ENCODE results near the gene RAB41.
"Not testable (repeated sequence)": the region's sequence is repeated elsewhere in the genome, so short reads cannot be mapped to it uniquely, and the experiment has no call there.

RAB41 gene

DNA sequence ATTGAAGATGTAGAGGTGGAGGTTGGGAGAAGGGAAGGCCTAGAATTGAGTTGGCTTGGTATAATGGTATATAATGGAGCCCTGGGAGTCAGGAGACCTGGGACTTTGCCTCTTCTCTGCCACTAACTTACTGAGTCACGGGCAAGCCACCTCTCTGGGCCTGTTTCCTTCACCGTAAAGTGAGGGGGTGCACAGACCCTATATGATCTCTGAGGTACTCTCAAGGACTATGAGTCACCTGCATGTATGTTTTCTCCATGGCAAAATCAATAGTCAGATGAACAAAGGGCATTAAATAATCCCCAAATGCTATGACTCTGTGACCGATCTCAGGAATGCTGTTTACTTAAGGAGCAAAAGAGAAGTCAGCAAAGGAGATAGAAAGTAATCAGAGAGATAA lies 27.1 kb upstream of the RAB41 start:
- no peak overlapping the region for H3K4me2 ChIP-seq
- H3K9ac ChIP-seq, result no peak overlapping the region
- TF ChIP-seq Cebpa-rat (IDR thresholded peaks at IDR 0.05), result no peak
- H3K27me3 ChIP-seq, result peaks cover 39 to 95% (median 84%) of the 10 kb centered on the region in 11 experiments
- H3K4me3 ChIP-seq, result no peak overlapping the region
- H4K20me1 ChIP-seq, result peaks cover 0 to 7% (median 0%) of the 10 kb centered on the region in 11 experiments; a peak in 3 of 22 replicates
- no peak overlapping the region for H3K27ac ChIP-seq
- no peaks in the 10 kb centered on the region for H3K36me3 ChIP-seq
- no peaks in the 10 kb centered on the region for H3K4me1 ChIP-seq
- peaks cover 0 to 22% (median 0%) of the 10 kb centered on the region in 11 experiments; a peak in 1 of 22 replicates for H3K9me3 ChIP-seq (replicated peaks in 1 of 11)

DNA sequence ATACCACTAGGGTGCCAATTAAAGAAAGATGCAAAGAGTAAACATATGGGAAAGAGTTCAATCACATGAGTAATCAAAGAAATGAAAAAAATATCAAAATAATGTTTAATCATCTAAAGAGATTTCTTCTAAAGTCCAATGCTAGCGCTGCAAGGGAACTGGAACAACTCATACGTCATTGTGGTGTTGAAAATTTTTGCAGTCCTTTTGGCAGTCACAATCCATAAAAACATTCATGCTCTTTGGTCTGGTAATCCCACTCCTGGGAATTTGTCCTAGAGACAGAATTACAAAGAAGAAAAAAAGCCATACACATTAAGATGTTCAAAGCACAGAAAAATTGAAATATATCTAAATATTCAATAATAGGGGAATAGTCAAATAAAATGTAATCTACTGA lies 26.5 kb upstream of the RAB41 start:
- Histone ChIP-seq H3K36me3 (no peaks in the 10 kb centered on the region), H3K4me2 (no peak overlapping the region), H4K20me1 (peaks cover 0 to 7% (median 0%) of the 10 kb centered on the region in 11 experiments; a peak in 3 of 22 replicates), H3K27ac (no peak overlapping the region), H3K27me3 (peaks cover 39 to 94% (median 84%) of the 10 kb centered on the region in 11 experiments), H3K9ac (no peak overlapping the region), H3K4me3 (no peak overlapping the region), H3K4me1 (no peaks in the 10 kb centered on the region), H3K9me3 (replicated peaks in 1 of 11) (peaks cover 0 to 22% (median 0%) of the 10 kb centered on the region in 11 experiments; a peak in 1 of 22 replicates)
- TF ChIP-seq Cebpa-rat (IDR thresholded peaks at IDR 0.05), result no peak

DNA sequence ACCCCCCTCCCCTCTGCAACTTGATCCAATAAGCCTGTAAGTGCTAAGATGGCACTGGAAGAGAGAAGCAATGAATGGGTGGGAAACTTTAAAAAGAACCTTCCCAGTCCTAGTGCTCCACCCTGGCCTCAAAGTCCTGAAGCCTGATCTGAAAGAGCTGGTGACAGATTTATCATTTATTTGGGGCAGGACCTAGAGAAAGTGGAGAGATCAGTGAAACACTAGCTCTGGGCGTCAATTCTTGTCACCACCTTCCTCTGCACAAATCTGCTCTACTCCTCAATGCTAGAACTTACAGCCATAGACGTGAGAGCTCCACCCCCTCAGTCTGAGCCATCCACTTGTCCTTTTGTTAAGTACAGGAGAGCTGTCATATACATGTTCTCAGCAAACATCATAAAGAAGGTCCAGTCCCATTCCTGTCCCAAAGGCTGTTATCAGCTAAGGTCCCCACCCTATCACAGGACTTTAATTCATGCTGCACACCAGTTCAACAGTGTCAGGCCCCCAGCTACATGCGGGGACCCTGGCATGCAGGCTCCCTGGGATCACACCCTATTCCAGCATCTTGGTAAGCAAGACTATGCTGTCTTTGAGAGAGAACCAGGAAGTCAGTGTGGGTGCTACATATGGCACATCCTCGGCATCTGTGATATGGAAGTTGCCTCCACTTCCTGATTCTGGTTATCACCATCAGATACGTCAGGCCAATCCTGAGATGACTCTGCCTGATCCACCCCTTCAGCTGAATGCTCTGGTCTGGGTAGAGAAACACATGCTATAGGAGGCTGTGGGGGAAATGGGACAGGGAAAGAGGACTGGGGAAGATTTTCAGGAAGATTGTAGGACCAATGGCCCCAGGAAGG lies 24.3 kb upstream of the RAB41 start:
- Histone ChIP-seq H3K9ac (no peak overlapping the region), H3K4me1 (no peaks in the 10 kb centered on the region), H3K27me3 (peaks cover 45 to 93% (median 84%) of the 10 kb centered on the region in 11 experiments), H3K27ac (no peak overlapping the region), H3K4me2 (no peak overlapping the region), H3K4me3 (no peak overlapping the region), H4K20me1 (peaks cover 0 to 7% (median 0%) of the 10 kb centered on the region in 11 experiments; a peak in 4 of 22 replicates), H3K9me3 (replicated peaks in 1 of 11) (peaks cover 0 to 15% (median 0%) of the 10 kb centered on the region in 11 experiments; a peak in 3 of 22 replicates), H3K36me3 (no peaks in the 10 kb centered on the region)
- no peak for TF ChIP-seq Cebpa-rat (IDR thresholded peaks at IDR 0.05)

DNA sequence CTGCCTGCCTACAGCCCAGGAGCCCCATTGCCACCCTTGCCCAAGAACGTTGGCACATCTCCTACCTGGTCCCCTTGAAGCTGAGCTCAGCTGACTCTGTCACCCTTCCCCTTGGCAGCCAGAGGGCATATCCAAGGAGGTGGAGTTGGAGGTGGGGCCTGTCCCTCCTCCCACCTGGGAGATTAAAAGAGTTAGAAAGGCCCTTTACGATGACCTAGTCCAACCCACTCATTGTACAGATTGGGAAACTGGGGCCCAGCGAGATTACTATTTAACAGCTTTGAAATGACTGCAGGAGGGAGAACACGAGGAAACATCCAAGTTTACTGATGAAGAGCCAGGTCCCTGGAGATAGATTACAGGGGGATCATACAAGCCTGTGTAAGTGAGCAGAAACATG lies 21.9 kb upstream of the RAB41 start, which contains the start of gene P2RY4:
TSS of gene P2RY4 (minus strand) at position 101 of the 400 bp plus-strand sequence. CDS start 580 bp downstream, outside the sequence.
- TF ChIP-seq Cebpa-rat (IDR thresholded peaks at IDR 0.05), result no peak
- peaks cover 59 to 93% (median 84%) of the 10 kb centered on the region in 11 experiments for H3K27me3 ChIP-seq

DNA sequence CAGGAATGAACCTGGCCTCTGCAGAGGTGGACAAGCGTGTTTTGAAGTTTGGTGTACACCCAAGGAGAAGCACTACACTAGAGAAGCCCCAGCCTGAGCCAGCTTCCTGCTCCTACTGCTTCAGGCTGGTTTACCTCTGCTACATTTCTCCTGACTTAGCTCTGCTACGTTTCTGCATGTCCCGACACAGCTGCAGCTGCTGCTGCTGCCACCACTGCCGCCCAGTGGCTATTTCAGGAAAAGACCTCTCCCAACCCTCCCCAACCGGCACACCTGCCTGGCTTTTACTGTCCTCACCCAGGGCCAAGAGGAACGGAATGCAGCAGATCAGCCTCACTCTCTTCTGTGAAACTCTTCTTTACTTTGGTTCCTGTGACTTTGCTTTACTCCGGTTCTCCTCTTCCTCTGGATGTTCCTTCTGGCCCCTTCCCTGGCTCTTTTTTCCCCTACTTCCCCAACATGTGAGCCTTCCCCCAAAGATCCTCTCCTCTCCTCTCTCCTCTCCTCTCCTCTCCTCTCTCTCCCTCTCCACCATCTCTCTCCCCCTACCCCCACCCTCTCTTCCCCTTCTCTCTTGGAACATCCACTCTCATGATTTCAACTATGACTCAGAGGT lies 18.9 kb upstream of the RAB41 start:
- Histone ChIP-seq H4K20me1 (peaks cover 0 to 7% (median 0%) of the 10 kb centered on the region in 11 experiments; a peak in 5 of 22 replicates), H3K4me3 (no peak overlapping the region), H3K4me1 (no peaks in the 10 kb centered on the region), H3K9ac (no peak overlapping the region), H3K36me3 (no peaks in the 10 kb centered on the region), H3K27ac (no peak overlapping the region), H3K4me2 (no peak overlapping the region), H3K9me3 (replicated peaks in 1 of 11) (peaks cover 0 to 10% (median 0%) of the 10 kb centered on the region in 11 experiments; a peak in 4 of 22 replicates), H3K27me3 (peaks cover 56 to 96% (median 88%) of the 10 kb centered on the region in 11 experiments)
- TF ChIP-seq Cebpa-rat (IDR thresholded peaks at IDR 0.05), result no peak

More for the DNA sequence above, 21.9 kb upstream of the RAB41 start, which contains the start of gene P2RY4:
- Histone ChIP-seq H3K36me3 (no peaks in the 10 kb centered on the region), H3K9me3 (replicated peaks in 1 of 11) (peaks cover 0 to 10% (median 0%) of the 10 kb centered on the region in 11 experiments; a peak in 4 of 22 replicates), H3K9ac (no peak within 1 kb of the TSS), H3K27ac (no peak within 1 kb of the TSS), H4K20me1 (peaks cover 0 to 7% (median 0%) of the 10 kb centered on the region in 11 experiments; a peak in 4 of 22 replicates), H3K4me2 (no peak within 1 kb of the TSS), H3K4me3 (no peak within 1 kb of the TSS), H3K4me1 (no peaks in the 10 kb centered on the region)

DNA sequence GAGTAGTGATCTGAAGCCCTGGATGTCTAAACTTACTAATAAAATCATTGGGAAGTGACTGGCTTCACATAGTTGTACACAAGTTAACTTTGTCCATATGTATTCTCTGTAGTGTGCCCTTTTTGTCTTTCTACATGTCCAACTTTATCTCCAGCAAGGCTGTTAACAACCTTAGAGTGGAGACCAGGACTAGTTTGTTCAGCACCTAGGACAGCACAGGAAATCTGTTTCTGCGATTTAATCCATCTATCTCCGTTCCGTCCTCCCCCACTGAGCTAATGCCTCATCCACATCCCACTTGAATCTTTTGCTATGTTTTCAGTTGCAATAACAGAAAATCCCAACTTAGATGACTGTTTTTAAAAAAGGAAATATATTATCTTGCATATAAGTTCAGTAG lies 17.2 kb upstream of the RAB41 start:
- H3K27ac ChIP-seq, result no peak overlapping the region
- H3K9me3 ChIP-seq (replicated peaks in 1 of 11), result peaks cover 0 to 10% (median 0%) of the 10 kb centered on the region in 11 experiments; a peak in 4 of 22 replicates
- no peak overlapping the region for H3K4me2 ChIP-seq
- no peaks in the 10 kb centered on the region for H3K36me3 ChIP-seq
- H4K20me1 ChIP-seq, result peaks cover 0 to 5% (median 0%) of the 10 kb centered on the region in 11 experiments; a peak in 5 of 22 replicates
- peaks cover 52 to 100% (median 98%) of the 10 kb centered on the region in 11 experiments for H3K27me3 ChIP-seq
- no peak overlapping the region for H3K4me3 ChIP-seq
- TF ChIP-seq Cebpa-rat (IDR thresholded peaks at IDR 0.05), result no peak
- H3K9ac ChIP-seq, result no peak overlapping the region
- H3K4me1 ChIP-seq, result no peaks in the 10 kb centered on the region

DNA sequence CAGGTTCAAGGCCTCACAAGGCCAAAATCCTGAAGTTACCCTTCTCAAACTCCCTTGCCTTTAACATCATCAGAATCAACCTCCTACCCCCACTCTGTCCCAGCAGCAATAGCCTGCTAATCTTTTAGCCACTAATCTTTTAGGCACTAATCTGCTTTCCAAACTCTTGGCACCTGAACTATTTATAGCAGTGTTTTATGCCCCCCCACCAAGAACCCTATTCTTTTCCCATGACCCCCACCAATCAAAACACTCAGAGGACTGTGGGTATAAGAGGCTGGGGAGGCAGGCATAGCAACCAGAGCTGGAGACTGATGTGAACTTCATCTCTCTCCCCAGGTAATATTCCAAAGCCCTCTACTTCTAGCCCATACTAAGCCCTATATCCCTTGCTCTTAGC lies 13.9 kb upstream of the RAB41 start, which contains the start of gene ARR3:
TSS of gene ARR3 (plus strand) at position 301 of the 400 bp plus-strand sequence. CDS start 1,052 bp downstream, outside the sequence.
- H3K9ac ChIP-seq, result no peak within 1 kb of the TSS
- TF ChIP-seq Cebpa-rat (IDR thresholded peaks at IDR 0.05), result no peak
- H3K36me3 ChIP-seq, result no peaks in the 10 kb centered on the region
- no peaks in the 10 kb centered on the region for H3K4me1 ChIP-seq
- no peak within 1 kb of the TSS for H3K27ac ChIP-seq
- peaks cover 0 to 5% (median 0%) of the 10 kb centered on the region in 11 experiments; a peak in 3 of 22 replicates for H4K20me1 ChIP-seq
- H3K4me2 ChIP-seq, result no peak within 1 kb of the TSS
- H3K4me3 ChIP-seq, result no peak within 1 kb of the TSS
- peaks cover 38 to 100% (median 96%) of the 10 kb centered on the region in 11 experiments for H3K27me3 ChIP-seq
- H3K9me3 ChIP-seq (replicated peaks in 1 of 11), result peaks cover 0 to 1% (median 0%) of the 10 kb centered on the region in 11 experiments; a peak in 4 of 22 replicates

DNA sequence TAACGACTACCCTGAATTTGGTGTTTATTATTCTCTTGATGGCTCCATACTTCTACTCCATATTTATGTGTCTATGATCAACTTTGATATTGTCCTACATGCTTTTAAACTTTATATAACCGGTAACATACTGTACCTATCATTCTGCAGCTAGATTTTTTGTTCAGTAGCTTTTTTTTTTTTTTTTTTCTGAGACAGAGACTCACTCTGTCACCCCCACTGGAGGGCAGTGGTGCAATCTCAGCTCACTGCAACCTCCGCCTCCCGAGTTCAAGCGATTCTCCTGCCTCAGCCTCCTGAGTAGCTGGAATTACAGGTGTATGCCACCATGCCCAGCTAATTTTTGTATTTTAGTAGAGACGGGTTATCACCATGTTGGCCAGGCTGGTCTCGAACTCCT lies 7.9 kb upstream of the RAB41 start:
- peaks cover 34 to 98% (median 86%) of the 10 kb centered on the region in 11 experiments for H3K27me3 ChIP-seq
- H3K9ac ChIP-seq; H3K4me3 ChIP-seq; H3K9me3 ChIP-seq (replicated peaks in 1 of 11); H3K4me2 ChIP-seq; H3K4me1 ChIP-seq; H4K20me1 ChIP-seq; H3K36me3 ChIP-seq; H3K27ac ChIP-seq: not testable (repeated sequence)

DNA sequence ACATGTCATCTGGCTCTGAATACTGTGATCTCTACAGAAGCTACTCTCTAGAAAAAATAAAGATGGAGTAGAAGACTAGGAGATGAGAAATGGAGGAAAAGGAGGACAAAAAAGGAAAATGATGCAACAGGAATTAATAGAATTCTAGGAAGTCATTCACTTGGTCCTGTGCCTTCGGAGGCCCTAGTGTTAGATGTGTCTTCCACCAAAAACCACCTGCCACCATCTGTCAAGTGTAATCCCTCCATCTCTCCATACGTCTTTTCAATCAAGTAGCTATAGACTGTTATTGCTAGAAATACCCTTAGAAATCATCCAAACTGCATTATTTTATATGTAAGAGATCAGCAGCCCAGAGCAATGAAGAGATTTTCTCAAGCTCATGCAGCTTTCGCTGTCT lies 2.9 kb upstream of the RAB41 start:
- Histone ChIP-seq H3K4me1 (no peaks in the 10 kb centered on the region), H3K4me3 (no peak overlapping the region), H4K20me1 (0 out of 22 replicates have a peak, but pooled peaks cover 0 to 2% (median 0%) of the 10 kb centered on the region in 11 experiments), H3K36me3 (peaks cover 0 to 14% (median 0%) of the 10 kb centered on the region in 11 experiments; a peak in 2 of 22 replicates), H3K4me2 (no peak overlapping the region), H3K9me3 (replicated peaks in 1 of 11) (peaks cover 0 to 13% (median 0%) of the 10 kb centered on the region in 11 experiments; a peak in 4 of 22 replicates), H3K27me3 (peaks cover 36 to 99% (median 84%) of the 10 kb centered on the region in 11 experiments), H3K9ac (no peak overlapping the region), H3K27ac (no peak overlapping the region)
- TF ChIP-seq Cebpa-rat (IDR thresholded peaks at IDR 0.05), result no peak
